ENCODE results near the gene PYCR2.

Gene PYCR2

GRCh38 chr1:225877580-225877979 lies 46.5 kb downstream of the PYCR2 start:
- DNase-seq, result peak; percentile 33

DNA sequence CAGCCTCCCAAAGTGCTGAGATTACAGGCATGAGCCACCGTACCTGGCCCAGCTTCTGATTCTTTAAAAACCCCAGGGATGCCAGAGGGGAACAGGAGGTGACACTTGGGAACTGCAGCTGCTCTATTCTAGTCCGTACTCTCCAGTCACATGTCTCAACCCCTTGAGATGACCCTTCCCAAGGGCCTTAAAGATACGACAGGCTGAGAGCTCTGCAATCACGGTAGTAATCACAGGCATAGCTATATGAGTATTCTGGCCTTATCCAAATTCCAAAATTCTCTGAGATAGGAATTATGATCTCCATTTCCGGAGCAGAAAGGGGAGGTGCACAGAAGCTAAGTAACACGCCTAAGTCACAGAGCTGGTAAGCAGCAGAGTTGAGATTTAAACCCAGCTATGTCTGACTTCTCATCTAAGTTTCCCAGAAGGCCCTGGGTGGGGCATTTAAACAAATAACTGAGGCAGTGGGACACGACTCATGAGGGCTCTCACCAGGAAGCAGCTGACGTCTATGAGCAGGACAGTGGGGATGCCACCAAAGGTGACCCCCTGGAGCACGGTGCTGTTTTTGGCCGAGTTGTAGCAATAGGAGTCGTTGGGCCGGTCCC lies 47.0 kb downstream of the PYCR2 start:
- no peak for DNase-seq

DNA sequence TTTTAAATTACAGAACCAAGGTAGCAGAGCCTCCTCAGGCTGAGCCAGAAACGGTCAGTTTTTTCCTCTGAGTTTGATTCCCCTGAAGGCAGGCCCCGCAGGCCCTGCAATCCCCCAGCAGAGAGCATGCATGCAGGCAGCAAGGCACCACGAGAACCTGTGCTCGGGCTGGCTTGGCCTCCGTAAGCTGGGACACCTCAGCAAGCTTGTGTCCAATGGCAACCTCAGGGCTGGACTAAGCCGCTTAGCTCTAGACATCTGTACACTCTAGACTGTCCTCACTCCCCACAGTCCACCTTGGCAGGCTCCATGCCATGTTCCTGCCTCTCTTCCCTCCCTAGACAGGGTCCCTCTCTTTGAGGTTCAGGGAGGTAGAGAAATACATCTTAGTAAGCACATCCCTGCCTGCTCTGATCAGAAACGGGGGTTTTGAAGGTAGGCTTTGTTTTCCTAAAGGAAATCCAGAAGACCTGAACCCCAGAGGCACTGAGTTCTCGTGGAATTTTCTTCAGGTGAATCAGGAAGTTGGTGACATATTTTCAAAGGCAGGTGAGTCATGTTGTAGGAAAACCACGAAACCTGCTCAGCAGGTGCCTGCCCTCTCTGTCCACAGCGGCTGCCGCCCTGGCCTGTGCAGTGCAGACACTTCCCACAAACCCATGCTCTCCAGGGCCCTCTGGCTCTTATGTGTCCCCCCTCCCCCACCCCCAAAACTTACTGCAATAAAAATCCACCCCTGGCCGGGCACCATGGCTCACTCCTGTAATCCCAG lies 48.8 kb downstream of the PYCR2 start:
- no peak for DNase-seq

GRCh38 chr1:225874431-225874830 lies 49.6 kb downstream of the PYCR2 start:
- DNase-seq, result no peak

GRCh38 chr1:225873281-225873850 lies 50.7 kb downstream of the PYCR2 start:
- no peak for DNase-seq

GRCh38 chr1:225872075-225872430 lies 52.0 kb downstream of the PYCR2 start:
- DNase-seq, result no peak

- no peak for DNase-seq
Measured at GRCh38 chr1:225871359-225872074, 52.5 kb downstream of the PYCR2 start.

DNA sequence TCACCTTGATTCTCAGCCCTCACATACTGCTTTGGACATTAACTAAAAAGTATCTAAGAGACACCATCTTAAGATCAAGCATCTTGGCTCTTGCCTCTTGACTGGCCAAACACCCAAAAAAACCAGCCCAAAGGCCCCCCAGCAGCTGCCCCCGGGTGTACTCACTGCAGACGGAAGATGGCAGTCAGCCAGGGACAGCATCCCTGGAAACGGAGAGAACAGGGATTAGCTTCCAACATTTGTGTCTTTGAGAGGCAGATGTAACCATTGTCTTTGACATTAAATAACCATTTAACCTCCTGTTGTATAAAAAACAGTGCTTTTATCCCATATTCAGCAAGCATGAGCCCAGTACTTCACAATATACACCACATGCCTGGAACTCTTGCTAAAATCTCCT lies 53.1 kb downstream of the PYCR2 start:
- no peak for DNase-seq
